ENCODE measurements around the gene TINAGL1. TPM values are rescaled to one million over a fixed set of nuclear protein-coding genes. Genes with fewer than 3 reads are reported as not detected.

Gene TINAGL1
- polyA plus RNA-seq, 2 of the 4 experiments (the other 2 are of a cell fraction) = 0.22 to 0.88 TPM

- CTCF ChIA-PET = interaction anchor here (0.8 to 4.1 kb wide), 37 partner anchors 9 to 831 kb away, joined by 3 to 68 read pairs (median 5); no protein-coding TSS in a partner anchor
- Histone ChIP-seq H3K4me1 (peaks cover 14% of the 10 kb centered on the region), H3K9me3 (no peaks in the 10 kb centered on the region), H3K27ac (peak overlapping the region; percentile 83 to 93), H3K4me2 (peak overlapping the region; percentile 89), H3K4me3 (peak overlapping the region; percentile 45)
- no peak for DNase-seq (ENCODE audit: low read depth in 1 of 2, low spot score in 1 of 2)
- ATAC-seq = peak; percentile 18 to 54; a peak in 4 of 6 replicates
- POLR2A ChIA-PET = interaction anchor here (0.9 to 1.1 kb wide), 3 partner anchors 68 to 253 kb away, joined by 3 to 5 read pairs (median 4); partner anchors contain the start of genes SNRNP40 and ZCCHC17
- no peak for FAIRE-seq
- TF ChIP-seq REST (IDR thresholded peaks at IDR 0.05) = no peak
- TF ChIP-seq JUN (IDR thresholded peaks at IDR 0.05) = no peak
- no peak for TF ChIP-seq FOSL2 (IDR thresholded peaks at IDR 0.05)
- peak; percentile 56; the same call in 1 of the 2 replicates for TF ChIP-seq FOSL2 (CRISPR knock-in tag; IDR thresholded peaks at IDR 0.05)
- TF ChIP-seq ZFP36 (IDR thresholded peaks at IDR 0.05; ENCODE audit: borderline replicate concordance, partially characterized antibody) = no peak
- no peak for TF ChIP-seq KDM5A (IDR thresholded peaks at IDR 0.05)
- no peak for TF ChIP-seq CHD2 (IDR thresholded peaks at IDR 0.05; ENCODE audit: low read length, partially characterized antibody)
- WGBS (ENCODE audit: missing lambda C conversion rate) = 45% methylated on average over 7 of the region's 7 CpGs
These were observed 26.3 kb upstream of the TINAGL1 start for GRCh38 chr1:31549809-31550620.

GRCh38 chr1:31551208-31551607, 25.1 kb upstream of the TINAGL1 start:
- no peak for FAIRE-seq
- Histone ChIP-seq H3K4me1 (peaks cover 14% of the 10 kb centered on the region), H3K4me2 (no peak overlapping the region), H3K27ac (no peak overlapping the region), H3K4me3 (no peak overlapping the region), H3K9me3 (no peaks in the 10 kb centered on the region)
- 60% methylated on average over 1 of the region's 1 CpG for WGBS (ENCODE audit: missing lambda C conversion rate)
- ATAC-seq = no peak
- no peak for DNase-seq (ENCODE audit: low read depth in 1 of 2, low spot score in 1 of 2)
- ChIA-PET CTCF (no interaction called here), POLR2A (interaction anchor here (0.6 kb wide), 1 partner anchor 255 kb away, joined by 3 read pairs; no protein-coding TSS in a partner anchor)
- TF ChIP-seq CEBPB (IDR thresholded peaks at IDR 0.05) (no peak), CBX8 (IDR thresholded peaks at IDR 0.05) (no peak), REST (IDR thresholded peaks at IDR 0.05) (no peak), CHD4 (IDR thresholded peaks at IDR 0.05; ENCODE audit: borderline replicate concordance) (no peak), RAD21 (conservative IDR thresholded peaks at IDR 0.05 in 1 of 2, IDR thresholded peaks at IDR 0.05 in 1 of 2) (no peak), ELK1 (IDR thresholded peaks at IDR 0.05; ENCODE audit: low read depth, low read length) (no peak), BCL3 (IDR thresholded peaks at IDR 0.05) (no peak)
